Activated naive CD8-positive, alpha-beta T cell treated with anti-CD3 and anti-CD28 coated beads, Interleukin-2, amount 10 ng/mL, durations not matched to agents 7 days and 5 days (primary cell): ENCODE results near the gene PRDM10. TPM values are rescaled to one million over a fixed set of nuclear protein-coding genes. Genes with fewer than 3 reads are reported as not detected.

ENCODE experiments used
- ATAC-seq: fragments of 150-1000 bp; cut with Tn5 transposase; one replicate; pipeline ENCODE4 v1.10.0; 2021; ENCODE audit warnings: low read depth, moderate library complexity
- POLR2A ChIA-PET: fragments of 350-600 bp; sonication (Branson Sonifier 250); formaldehyde crosslinking; loops from one replicate; lab custom pipeline; 2021; ENCODE audit warnings: antibody characterized with exemption; lab: Charles Lee
- DNase-seq: peaks from one replicate; pipeline ENCODE4 v3.0.0; 2021
- H3K27ac Mint-ChIP-seq: one replicate; pipeline ENCODE4 v1.8.0; 2022; ENCODE audit warnings: mild to moderate bottlenecking, mixed read lengths
- H3K27me3 Mint-ChIP-seq: one replicate; pipeline ENCODE4 v1.8.0; 2022; ENCODE audit warnings: mild to moderate bottlenecking, moderate library complexity, mixed read lengths
- H3K36me3 Mint-ChIP-seq: one replicate; pipeline ENCODE4 v1.8.0; 2021; ENCODE audit warnings: mild to moderate bottlenecking, mixed read lengths
- H3K4me1 Mint-ChIP-seq: one replicate; pipeline ENCODE4 v1.8.0; 2021; ENCODE audit warnings: mixed read lengths
- H3K4me3 Mint-ChIP-seq: one replicate; pipeline ENCODE4 v1.8.0; 2022; ENCODE audit warnings: mild to moderate bottlenecking, moderate library complexity, mixed read lengths
- H3K9me3 Mint-ChIP-seq: one replicate; pipeline ENCODE4 v1.8.0; 2021; ENCODE audit warnings: mixed read lengths
- total RNA-seq, 2 experiments: library from RNA; stranded (reverse); gene quantifications; one replicate each; pipeline ENCODE4 v1.2.3, GENCODE V29; 2021

PRDM10 gene
- total RNA-seq, 2 experiments from 2014 or later: 14.5 to 17.6 TPM

GRCh38 chr11:130001461-130002351 lies 929 bp downstream of the PRDM10 start:
- H3K27me3 Mint-ChIP-seq: peaks cover 2% of the 10 kb centered on the region
- H3K4me1 Mint-ChIP-seq: peaks cover 22% of the 10 kb centered on the region
- H3K4me3 Mint-ChIP-seq: peak overlapping the region; percentile 95
- POLR2A ChIA-PET: interaction anchor here (0.5 to 2.9 kb wide), 10 partner anchors 9 to 914 kb away, joined by 4 to 27 read pairs (median 5); partner anchors contain the start of genes APLP2, NFRKB and SNX19
- DNase-seq: no peak
- ATAC-seq: peak; percentile 15
- peak overlapping the region; percentile 96 for H3K27ac Mint-ChIP-seq
- H3K36me3 Mint-ChIP-seq: peaks cover 14% of the 10 kb centered on the region
- H3K9me3 Mint-ChIP-seq: no peaks in the 10 kb centered on the region

- Mint-ChIP-seq H3K9me3 (no peaks in the 10 kb centered on the region), H3K4me3 (peak overlapping the region; percentile 95), H3K27me3 (peaks cover under 1% of the 10 kb centered on the region), H3K36me3 (peaks cover 20% of the 10 kb centered on the region), H3K4me1 (peaks cover 22% of the 10 kb centered on the region), H3K27ac (peak overlapping the region; percentile 96)
- ATAC-seq: no peak
- POLR2A ChIA-PET: interaction anchor here (0.5 kb wide), 1 partner anchor 10 kb away, joined by 5 read pairs; no protein-coding TSS in a partner anchor
- DNase-seq: no peak
Measured at GRCh38 chr11:130000552-130001176, 2.0 kb downstream of the PRDM10 start.

GRCh38 chr11:129999407-129999806 lies 3.2 kb downstream of the PRDM10 start:
- ATAC-seq (no peak), DNase-seq (no peak)
- no peak overlapping the region for H3K27ac Mint-ChIP-seq
- H3K36me3 Mint-ChIP-seq: peaks cover 23% of the 10 kb centered on the region
- no peaks in the 10 kb centered on the region for H3K9me3 Mint-ChIP-seq
- H3K4me3 Mint-ChIP-seq: no peak overlapping the region
- no peaks in the 10 kb centered on the region for H3K27me3 Mint-ChIP-seq
- H3K4me1 Mint-ChIP-seq: peaks cover 23% of the 10 kb centered on the region
- POLR2A ChIA-PET: no interaction called here

GRCh38 chr11:129998905-129999304 lies 3.7 kb downstream of the PRDM10 start:
- no peak overlapping the region for H3K4me3 Mint-ChIP-seq
- no peaks in the 10 kb centered on the region for H3K9me3 Mint-ChIP-seq
- no peak for ATAC-seq
- H3K27me3 Mint-ChIP-seq: no peaks in the 10 kb centered on the region
- DNase-seq: no peak
- peaks cover 23% of the 10 kb centered on the region for H3K4me1 Mint-ChIP-seq
- no peak overlapping the region for H3K27ac Mint-ChIP-seq
- peaks cover 23% of the 10 kb centered on the region for H3K36me3 Mint-ChIP-seq
- POLR2A ChIA-PET: no interaction called here

- peaks cover 19% of the 10 kb centered on the region for H3K36me3 Mint-ChIP-seq
- no peak overlapping the region for H3K27ac Mint-ChIP-seq
- POLR2A ChIA-PET: no interaction called here
- peaks cover 18% of the 10 kb centered on the region for H3K4me1 Mint-ChIP-seq
- H3K9me3 Mint-ChIP-seq: no peaks in the 10 kb centered on the region
- ATAC-seq (no peak), DNase-seq (no peak)
- no peaks in the 10 kb centered on the region for H3K27me3 Mint-ChIP-seq
- no peak overlapping the region for H3K4me3 Mint-ChIP-seq
Measured at GRCh38 chr11:129998107-129998506, 4.5 kb downstream of the PRDM10 start.

- H3K27ac Mint-ChIP-seq: no peak overlapping the region
- H3K27me3 Mint-ChIP-seq: no peaks in the 10 kb centered on the region
- no peaks in the 10 kb centered on the region for H3K9me3 Mint-ChIP-seq
- H3K36me3 Mint-ChIP-seq: peaks cover 19% of the 10 kb centered on the region
- DNase-seq: no peak
- no peak overlapping the region for H3K4me3 Mint-ChIP-seq
- peaks cover 18% of the 10 kb centered on the region for H3K4me1 Mint-ChIP-seq
- POLR2A ChIA-PET: no interaction called here
- ATAC-seq: no peak
Measured at GRCh38 chr11:129997513-129997912, 5.1 kb downstream of the PRDM10 start.

- no peaks in the 10 kb centered on the region for H3K27me3 Mint-ChIP-seq
- H3K9me3 Mint-ChIP-seq: no peaks in the 10 kb centered on the region
- H3K4me3 Mint-ChIP-seq: no peak overlapping the region
- POLR2A ChIA-PET: no interaction called here
- H3K27ac Mint-ChIP-seq: no peak overlapping the region
- H3K36me3 Mint-ChIP-seq: peaks cover 19% of the 10 kb centered on the region
- H3K4me1 Mint-ChIP-seq: peaks cover 16% of the 10 kb centered on the region
- ATAC-seq (no peak), DNase-seq (no peak)
Measured at GRCh38 chr11:129996113-129996870, 6.3 kb downstream of the PRDM10 start.

GRCh38 chr11:129995163-129995562 lies 7.5 kb downstream of the PRDM10 start:
- ATAC-seq: no peak
- DNase-seq: no peak
- peaks cover 18% of the 10 kb centered on the region for H3K36me3 Mint-ChIP-seq
- H3K27ac Mint-ChIP-seq: no peak overlapping the region
- POLR2A ChIA-PET: no interaction called here
- H3K9me3 Mint-ChIP-seq: no peaks in the 10 kb centered on the region
- no peak overlapping the region for H3K4me3 Mint-ChIP-seq
- H3K4me1 Mint-ChIP-seq: peaks cover 10% of the 10 kb centered on the region
- no peaks in the 10 kb centered on the region for H3K27me3 Mint-ChIP-seq

GRCh38 chr11:129992161-129992944 lies 10.3 kb downstream of the PRDM10 start:
- H3K4me3 Mint-ChIP-seq: no peak overlapping the region
- no peaks in the 10 kb centered on the region for H3K9me3 Mint-ChIP-seq
- peaks cover 3% of the 10 kb centered on the region for H3K4me1 Mint-ChIP-seq
- H3K27ac Mint-ChIP-seq: no peak overlapping the region
- no peak for DNase-seq
- H3K27me3 Mint-ChIP-seq: no peaks in the 10 kb centered on the region
- H3K36me3 Mint-ChIP-seq: peaks cover 14% of the 10 kb centered on the region
- ATAC-seq: peak; percentile 61
- POLR2A ChIA-PET: interaction anchor here (0.7 to 2.0 kb wide), 4 partner anchors 10 to 140 kb away, joined by 3 to 10 read pairs (median 4); partner anchors contain the start of gene PRDM10

GRCh38 chr11:129989149-129989813 lies 13.4 kb downstream of the PRDM10 start:
- Mint-ChIP-seq H3K27ac (no peak overlapping the region), H3K36me3 (peaks cover 7% of the 10 kb centered on the region), H3K4me3 (no peak overlapping the region), H3K9me3 (no peaks in the 10 kb centered on the region), H3K27me3 (no peaks in the 10 kb centered on the region), H3K4me1 (no peaks in the 10 kb centered on the region)
- ATAC-seq (no peak), DNase-seq (no peak)
- POLR2A ChIA-PET: no interaction called here

GRCh38 chr11:129987950-129988349 lies 14.7 kb downstream of the PRDM10 start:
- H3K36me3 Mint-ChIP-seq: peaks cover 7% of the 10 kb centered on the region
- ATAC-seq (no peak), DNase-seq (no peak)
- H3K4me1 Mint-ChIP-seq: no peaks in the 10 kb centered on the region
- H3K27me3 Mint-ChIP-seq: no peaks in the 10 kb centered on the region
- POLR2A ChIA-PET: no interaction called here
- no peak overlapping the region for H3K4me3 Mint-ChIP-seq
- H3K27ac Mint-ChIP-seq: no peak overlapping the region
- no peaks in the 10 kb centered on the region for H3K9me3 Mint-ChIP-seq

GRCh38 chr11:129985823-129986222 lies 16.8 kb downstream of the PRDM10 start:
- H3K36me3 Mint-ChIP-seq: peaks cover 7% of the 10 kb centered on the region
- H3K27me3 Mint-ChIP-seq: no peaks in the 10 kb centered on the region
- POLR2A ChIA-PET: interaction anchor here (1.3 kb wide), 1 partner anchor 17 kb away, joined by 3 read pairs; the partner anchor contains the start of gene PRDM10
- H3K4me1 Mint-ChIP-seq: no peaks in the 10 kb centered on the region
- H3K9me3 Mint-ChIP-seq: no peaks in the 10 kb centered on the region
- DNase-seq (no peak), ATAC-seq (no peak)
- no peak overlapping the region for H3K4me3 Mint-ChIP-seq
- H3K27ac Mint-ChIP-seq: no peak overlapping the region
